Measurements from ENCODE around the gene EXOC3L4.
A peak's percentile ranks its signal among the peaks of the same experiment; 100 is the strongest.

The EXOC3L4 gene

GRCh38 chr14:103099733-103100280 lies 5.3 kb downstream of the EXOC3L4 start:
- no peak overlapping the region for H3K4me3 ChIP-seq (ENCODE audit: low read depth, low read length)

GRCh38 chr14:103100281-103101121 lies 6.0 kb downstream of the EXOC3L4 start:
- no peak for TF ChIP-seq CTCF (IDR thresholded peaks at IDR 0.05; ENCODE audit: low read depth, low read length)
- H3K4me3 ChIP-seq (ENCODE audit: low read depth, low read length), result no peak overlapping the region

More at GRCh38 chr14:103099733-103100280, 5.3 kb downstream of the EXOC3L4 start:
- TF ChIP-seq CTCF (IDR thresholded peaks at IDR 0.05; ENCODE audit: low read depth, low read length), result no peak

GRCh38 chr14:103101257-103101962 lies 6.9 kb downstream of the EXOC3L4 start:
- TF ChIP-seq CTCF (IDR thresholded peaks at IDR 0.05; ENCODE audit: low read depth, low read length), result no peak
- H3K4me3 ChIP-seq (ENCODE audit: low read depth, low read length), result no peak overlapping the region

GRCh38 chr14:103101963-103102688 lies 7.6 kb downstream of the EXOC3L4 start:
- TF ChIP-seq CTCF (IDR thresholded peaks at IDR 0.05; ENCODE audit: low read depth, low read length), result no peak
- no peak overlapping the region for H3K4me3 ChIP-seq (ENCODE audit: low read depth, low read length)

GRCh38 chr14:103102689-103103260 lies 8.2 kb downstream of the EXOC3L4 start:
- H3K4me3 ChIP-seq (ENCODE audit: low read depth, low read length), result no peak overlapping the region
- TF ChIP-seq CTCF (IDR thresholded peaks at IDR 0.05; ENCODE audit: low read depth, low read length), result no peak

GRCh38 chr14:103103461-103104388 lies 9.2 kb downstream of the EXOC3L4 start:
- H3K4me3 ChIP-seq (ENCODE audit: low read depth, low read length), result peak overlapping the region; percentile 26
- TF ChIP-seq CTCF (IDR thresholded peaks at IDR 0.05; ENCODE audit: low read depth, low read length), result peak; percentile 24; the same call in 1 of the 2 replicates
